Measurements from ENCODE around the gene IFT57.
"Not testable (repeated sequence)": the region's sequence is repeated elsewhere in the genome, so short reads cannot be mapped to it uniquely, and the experiment has no call there.

IFT57 gene

GRCh38 chr3:108158251-108158650 is 64.0 kb downstream of the IFT57 start:
- DNase-seq: no peak

GRCh38 chr3:108157273-108157672 is 65.0 kb downstream of the IFT57 start:
- DNase-seq: no peak

GRCh38 chr3:108156312-108156853 is 65.8 kb downstream of the IFT57 start:
- DNase-seq: no peak

GRCh38 chr3:108155642-108156041 is 66.6 kb downstream of the IFT57 start:
- not testable (repeated sequence) for DNase-seq

- DNase-seq: peak; percentile 85
Measured at GRCh38 chr3:108153451-108153981, 68.7 kb downstream of the IFT57 start.

- no peak for DNase-seq
Measured at GRCh38 chr3:108152274-108152673, 70.0 kb downstream of the IFT57 start.

GRCh38 chr3:108150200-108150599 is 72.0 kb downstream of the IFT57 start:
- DNase-seq: peak; percentile 88

- DNase-seq: no peak
Measured at GRCh38 chr3:108146139-108146538, 76.1 kb downstream of the IFT57 start.

GRCh38 chr3:108145578-108145977 is 76.6 kb downstream of the IFT57 start:
- DNase-seq: no peak

GRCh38 chr3:108137460-108137814 is 84.8 kb downstream of the IFT57 start:
- no peak for DNase-seq

- DNase-seq: no peak
Measured at GRCh38 chr3:108136561-108137459, 85.4 kb downstream of the IFT57 start.

- no peak for DNase-seq
Measured at GRCh38 chr3:108134555-108134880, 87.7 kb downstream of the IFT57 start.

GRCh38 chr3:108133858-108134554 is 88.2 kb downstream of the IFT57 start:
- peak; percentile 25 for DNase-seq

- DNase-seq: no peak
Measured at GRCh38 chr3:108133048-108133369, 89.2 kb downstream of the IFT57 start.

GRCh38 chr3:108131475-108132134 is 90.6 kb downstream of the IFT57 start:
- DNase-seq: peak; percentile 40

- DNase-seq: no peak
Measured at GRCh38 chr3:108130701-108131474, 91.3 kb downstream of the IFT57 start.

- DNase-seq: no peak
Measured at GRCh38 chr3:108130236-108130635, 92.0 kb downstream of the IFT57 start.

- peak; percentile 74 for DNase-seq
Measured at GRCh38 chr3:108127301-108127988, 94.8 kb downstream of the IFT57 start.

GRCh38 chr3:108126348-108126747 is 95.9 kb downstream of the IFT57 start:
- DNase-seq: no peak

- DNase-seq: peak; percentile 98
Measured at GRCh38 chr3:108125550-108126071, 96.6 kb downstream of the IFT57 start.

- DNase-seq: no peak
Measured at GRCh38 chr3:108125153-108125543, 97.1 kb downstream of the IFT57 start.

Data from hematopoietic multipotent progenitor cell treated with erythropoietin and hydrocortisone succinate and interleukin-3 and kit ligand, for 4 days (in vitro differentiated cells).